NCI-H1092 (cell line): Measurements from ENCODE around the gene OPTN.
A peak's percentile ranks its signal among the peaks of the same experiment; 100 is the strongest.
"Not testable (repeated sequence)": the region's sequence is repeated elsewhere in the genome, so short reads cannot be mapped to it uniquely, and the experiment has no call there.

ENCODE experiments used
- DNase-seq: peaks from one replicate; lab custom pipeline; 2025; lab: John Stamatoyannopoulos, UW

Gene OPTN

GRCh38 chr10:13090289-13090688, 9.7 kb upstream of the OPTN start:
- DNase-seq: no peak

- no peak for DNase-seq
Observed at GRCh38 chr10:13091801-13092200, 8.2 kb upstream of the OPTN start.

- no peak for DNase-seq
Observed at GRCh38 chr10:13092291-13093102, 7.5 kb upstream of the OPTN start.

- DNase-seq: not testable (repeated sequence)
Observed at GRCh38 chr10:13094082-13094481, 5.9 kb upstream of the OPTN start.

- DNase-seq: no peak
Observed at GRCh38 chr10:13095094-13095493, 4.9 kb upstream of the OPTN start.

GRCh38 chr10:13095929-13096328, 4.0 kb upstream of the OPTN start:
- DNase-seq: no peak

- DNase-seq: peak; percentile 24
Observed at GRCh38 chr10:13099144-13099665, 758 bp upstream of the OPTN start.

GRCh38 chr10:13100349-13101294, 659 bp downstream of the OPTN start:
- DNase-seq: no peak

- DNase-seq: no peak
Observed at GRCh38 chr10:13102002-13102794, 2.2 kb downstream of the OPTN start.

- DNase-seq: no peak
Observed at GRCh38 chr10:13103554-13103953, 3.6 kb downstream of the OPTN start.

- no peak for DNase-seq
Observed at GRCh38 chr10:13104697-13105096, 4.7 kb downstream of the OPTN start.

GRCh38 chr10:13105184-13105583, 5.2 kb downstream of the OPTN start:
- DNase-seq: no peak

- no peak for DNase-seq
Observed at GRCh38 chr10:13106387-13107045, 6.6 kb downstream of the OPTN start.

GRCh38 chr10:13110908-13111307, 10.9 kb downstream of the OPTN start:
- no peak for DNase-seq

- DNase-seq: no peak
Observed at GRCh38 chr10:13113544-13113943, 13.6 kb downstream of the OPTN start.

- no peak for DNase-seq
Observed at GRCh38 chr10:13115832-13116803, 16.2 kb downstream of the OPTN start.

- no peak for DNase-seq
Observed at GRCh38 chr10:13117841-13118783, 18.1 kb downstream of the OPTN start.

- DNase-seq: no peak
Observed at GRCh38 chr10:13118784-13119410, 18.9 kb downstream of the OPTN start.
